ENCODE data around the gene SLC18A3.

- TF ChIP-seq SIN3A (IDR thresholded peaks at IDR 0.05; ENCODE audit: borderline replicate concordance, low read depth, low read length) = no peak
- no peak for TF ChIP-seq REST (IDR thresholded peaks at IDR 0.05; ENCODE audit: low read depth, low read length)
- no peak for TF ChIP-seq CTCF (IDR thresholded peaks at IDR 0.05)
- TF ChIP-seq TEAD4 (IDR thresholded peaks at IDR 0.05; ENCODE audit: borderline replicate concordance, insufficient read depth) = no peak
These were observed 41.0 kb upstream of the SLC18A3 start for GRCh38 chr10:49569031-49569631.
